K562 (cell line): Measurements from ENCODE around the gene PLEK2.
"Not testable (repeated sequence)": the region's sequence is repeated elsewhere in the genome, so short reads cannot be mapped to it uniquely, and the experiment has no call there.

Experiments used
- ATF6 ChIP-seq: sonication (generic); formaldehyde crosslinking; IDR thresholded peaks from 2 replicates; pipeline ENCODE4 v1.4.0; 2020; ENCODE audit warnings: mild to moderate bottlenecking, missing genetic modification reagents
- CTCF ChIP-seq, 3 experiments: IDR thresholded peaks in 2 of 3; conservative IDR thresholded peaks in 1 of 3; 2 replicates each; pipeline ENCODE4 v1.5.1; 2011 to 2012; ENCODE audit warnings: low read length in 3 of 3, mild to moderate bottlenecking in 3 of 3, control low read depth in 2 of 3, improper control_type of control experiment in 1 of 3, inconsistent platforms in 1 of 3, low read depth in 1 of 3, mixed read lengths in 1 of 3, moderate library complexity in 1 of 3; ENCODE audit not compliant: insufficient read depth in 2 of 3
- EP300 ChIP-seq: IDR thresholded peaks from 2 replicates; pipeline ENCODE4 v1.6.1; 2012; ENCODE audit warnings: low read length, improper control_type of control experiment
- ESRRA ChIP-seq: fragments of 450-650 bp; IDR thresholded peaks from 2 replicates; pipeline ENCODE4 v1.6.1; 2014; ENCODE audit warnings: low read depth, mild to moderate bottlenecking, moderate library complexity, borderline replicate concordance
- MYC ChIP-seq, 2 experiments: fragments of 250-450 bp in 1 of 2; sonication (Bioruptor Pico) in 1 of 2; IDR thresholded peaks; 2 replicates each; pipeline versions ENCODE4 v1.5.1 to v1.6.1; 2012 to 2021; ENCODE audit warnings: low read depth in 2 of 2, borderline replicate concordance in 1 of 2, improper control_type of control experiment in 1 of 2, low read length in 1 of 2, mild to moderate bottlenecking in 1 of 2, moderate library complexity in 1 of 2
- PHF20 ChIP-seq: fragments of 450-650 bp; IDR thresholded peaks from 2 replicates; pipeline ENCODE4 v1.6.1; 2018; ENCODE audit not compliant: partially characterized antibody
- PRDM10 ChIP-seq: fragments of 450-650 bp; IDR thresholded peaks from 2 replicates; pipeline ENCODE4 v1.6.1; 2018; ENCODE audit not compliant: partially characterized antibody
- RFX1 ChIP-seq: fragments of 450-650 bp; IDR thresholded peaks from 2 replicates; pipeline ENCODE4 v1.6.1; 2016; ENCODE audit warnings: mild to moderate bottlenecking, moderate library complexity
- RREB1 ChIP-seq: fragments of 250-450 bp; sonication (Bioruptor Pico); IDR thresholded peaks from 2 replicates; pipeline ENCODE4 v1.4.0; 2020
- SREBF1 ChIP-seq: fragments of 150-350 bp; IDR thresholded peaks from 2 replicates; pipeline ENCODE4 v1.6.1; 2014; ENCODE audit warnings: antibody characterized with exemption, low read depth, low read length, borderline replicate concordance
- TAF7 ChIP-seq: fragments of 450-650 bp; IDR thresholded peaks from 2 replicates; pipeline ENCODE4 v1.6.1; 2016; ENCODE audit warnings: missing genetic modification characterization, missing compliant biosample characterization
- TAL1 ChIP-seq: fragments of 450-650 bp; IDR thresholded peaks from 2 replicates; pipeline ENCODE4 v1.6.1; 2016; ENCODE audit warnings: mild to moderate bottlenecking
- ZFP1 ChIP-seq: fragments of 450-650 bp; formaldehyde crosslinking; IDR thresholded peaks from 2 replicates; pipeline ENCODE4 v1.4.0; 2020; ENCODE audit warnings: mild to moderate bottlenecking, mixed read lengths
- ZNF41 ChIP-seq: fragments of 250-450 bp; sonication (Bioruptor Pico); conservative IDR thresholded peaks from 2 replicates; pipeline ENCODE4 v1.4.0; 2020; ENCODE audit warnings: mild to moderate bottlenecking

GRCh38 chr14:67408122-67408801, 3.7 kb downstream of the PLEK2 start:
- TF ChIP-seq PRDM10; TAL1; ESRRA; RREB1 (CRISPR knock-in tag); SREBF1; ZNF41 (CRISPR knock-in tag); MYC (IDR thresholded peaks at IDR 0.05; ENCODE audit: low read depth, low read length); MYC (CRISPR knock-in tag; IDR thresholded peaks at IDR 0.05; ENCODE audit: borderline replicate concordance, low read depth); PHF20; ZFP1; CTCF (IDR thresholded peaks at IDR 0.05 in 2 of 3, conservative IDR thresholded peaks at IDR 0.05 in 1 of 3; ENCODE audit: insufficient read depth in 2 of 3, low read depth in 1 of 3, low read length in 3 of 3); TAF7 (tag); RFX1; EP300; ATF6 (CRISPR knock-in tag): not testable (repeated sequence)
